Left ventricle myocardium inferior (tissue), 1 donor: Measurements from ENCODE around the gene SLC8B1. TPM values are rescaled to one million over a fixed set of nuclear protein-coding genes. Genes with fewer than 3 reads are reported as not detected.

Source experiments
- DNase-seq: peaks from one replicate; pipeline ENCODE4 v3.0.0-alpha.2; 2020
- H3K27ac ChIP-seq: fragments of 200-600 bp; replicated peaks from 2 replicates; pipeline ENCODE4 v1.8.0; 2021
- H3K27me3 ChIP-seq: fragments of 200-600 bp; 2 replicates; pipeline ENCODE4 v1.8.0; 2021; ENCODE audit warnings: low read depth
- H3K36me3 ChIP-seq: fragments of 200-600 bp; 2 replicates; pipeline ENCODE4 v1.8.0; 2021
- H3K4me1 ChIP-seq: fragments of 200-600 bp; 2 replicates; pipeline ENCODE4 v1.8.0; 2021
- H3K4me3 ChIP-seq: fragments of 200-600 bp; 2 replicates; pipeline ENCODE4 v1.8.0; 2021; ENCODE audit warnings: mild to moderate bottlenecking, moderate library complexity
- H3K9me3 ChIP-seq: fragments of 200-600 bp; replicated peaks from 2 replicates; pipeline ENCODE4 v1.8.0; 2021
- intact Hi-C: fragments of 100-400 bp; cut with micrococcal nuclease; formaldehyde crosslinking; loops from one replicate; pipeline ENCODE4 v1.11.0; 2022
- total RNA-seq: library from RNA; stranded (reverse); fragmentation: NEBNext Ultra II Directional; extraction: Animal tissue kit (Norgen Biotek cat#: 25700); gene quantifications from one replicate; pipeline ENCODE4 v1.2.1, GENCODE V29; 2021
- TF ChIP-seq, protein P1 (sequence below): fragments of 200-600 bp; IDR thresholded peaks from 2 replicates; pipeline ENCODE4 v1.8.0; 2021; ENCODE audit warnings: antibody characterized with exemption, mild to moderate bottlenecking, borderline replicate concordance
- donor health status: DM: no; HTN: yes; CAD: no; lungs with severe emphysema.

The SLC8B1 gene
- total RNA-seq, 1 donor from 2014 or later: 9.2 TPM

DNA sequence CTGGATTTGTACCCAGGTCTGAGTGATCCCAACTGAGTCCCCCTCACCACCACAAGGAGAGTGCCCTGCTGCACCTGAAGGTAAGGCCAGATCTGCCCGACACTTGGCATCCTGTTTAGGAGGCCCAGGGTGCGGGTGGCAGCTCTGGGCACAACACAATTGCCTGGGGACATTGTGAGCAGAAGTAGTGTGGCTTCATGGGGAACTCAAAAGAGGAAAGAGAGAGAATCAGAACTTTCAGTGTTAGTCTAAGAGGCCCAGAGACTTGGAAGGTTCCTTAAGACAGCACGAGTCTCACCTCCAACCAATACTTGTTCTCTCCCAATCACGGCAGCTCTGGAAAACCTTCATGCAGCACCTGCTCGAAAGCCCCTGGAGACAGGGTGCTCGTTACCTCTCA, 6.6 kb upstream of the SLC8B1 start:
- Histone ChIP-seq H3K9me3 (no peaks in the 10 kb centered on the region), H3K27ac (no peak overlapping the region), H3K4me3 (no peak overlapping the region), H3K4me1 (no peaks in the 10 kb centered on the region), H3K27me3 (no peaks in the 10 kb centered on the region), H3K36me3 (no peaks in the 10 kb centered on the region)
- intact Hi-C loops: no loop called here
- TF ChIP-seq, protein P1, sequence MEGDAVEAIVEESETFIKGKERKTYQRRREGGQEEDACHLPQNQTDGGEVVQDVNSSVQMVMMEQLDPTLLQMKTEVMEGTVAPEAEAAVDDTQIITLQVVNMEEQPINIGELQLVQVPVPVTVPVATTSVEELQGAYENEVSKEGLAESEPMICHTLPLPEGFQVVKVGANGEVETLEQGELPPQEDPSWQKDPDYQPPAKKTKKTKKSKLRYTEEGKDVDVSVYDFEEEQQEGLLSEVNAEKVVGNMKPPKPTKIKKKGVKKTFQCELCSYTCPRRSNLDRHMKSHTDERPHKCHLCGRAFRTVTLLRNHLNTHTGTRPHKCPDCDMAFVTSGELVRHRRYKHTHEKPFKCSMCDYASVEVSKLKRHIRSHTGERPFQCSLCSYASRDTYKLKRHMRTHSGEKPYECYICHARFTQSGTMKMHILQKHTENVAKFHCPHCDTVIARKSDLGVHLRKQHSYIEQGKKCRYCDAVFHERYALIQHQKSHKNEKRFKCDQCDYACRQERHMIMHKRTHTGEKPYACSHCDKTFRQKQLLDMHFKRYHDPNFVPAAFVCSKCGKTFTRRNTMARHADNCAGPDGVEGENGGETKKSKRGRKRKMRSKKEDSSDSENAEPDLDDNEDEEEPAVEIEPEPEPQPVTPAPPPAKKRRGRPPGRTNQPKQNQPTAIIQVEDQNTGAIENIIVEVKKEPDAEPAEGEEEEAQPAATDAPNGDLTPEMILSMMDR: no peak
- no peak for DNase-seq

DNA sequence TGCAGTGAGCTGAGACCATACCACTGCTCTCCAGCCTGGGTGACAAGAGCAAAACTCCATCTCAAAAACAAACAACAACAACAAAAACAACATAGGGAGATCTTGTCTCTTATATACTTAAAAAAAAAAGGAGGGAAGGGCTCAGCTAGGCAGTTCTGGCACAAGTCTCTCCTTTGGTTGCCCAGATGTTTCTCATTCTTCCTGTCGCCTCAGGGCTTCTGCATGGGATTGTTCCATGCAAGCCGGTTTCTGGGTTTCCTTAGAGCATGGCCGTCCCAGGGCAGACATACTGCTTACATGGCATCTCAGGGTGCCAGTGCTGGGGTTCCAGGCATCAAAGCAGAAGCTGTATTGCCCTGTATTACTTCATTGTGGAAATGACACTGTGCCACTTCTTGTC, 5.2 kb upstream of the SLC8B1 start:
- DNase-seq: no peak
- intact Hi-C loops: no loop called here
- TF ChIP-seq, protein P1: no peak

DNA sequence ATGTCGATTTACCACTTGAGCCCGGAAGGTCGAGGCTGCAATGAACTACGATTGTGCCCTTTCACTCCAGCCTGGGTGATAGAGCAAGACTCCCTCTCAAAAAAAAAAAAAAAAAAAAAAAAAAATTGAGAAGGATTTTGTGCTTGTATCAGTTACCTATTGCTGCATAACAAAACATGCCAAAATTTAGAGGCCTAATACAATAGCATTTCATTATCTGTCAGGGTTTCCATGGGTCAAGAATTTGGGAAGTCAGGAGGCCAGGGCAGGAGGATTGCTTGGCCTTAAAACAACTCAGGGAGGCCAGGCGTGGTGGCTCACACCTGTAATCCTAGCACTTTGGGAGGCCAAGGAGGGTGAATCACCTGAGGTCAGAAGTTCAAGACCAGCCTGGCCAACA, 4.6 kb upstream of the SLC8B1 start:
- Histone ChIP-seq H3K9me3 (no peaks in the 10 kb centered on the region), H3K27me3 (no peaks in the 10 kb centered on the region), H3K27ac (no peak overlapping the region), H3K4me1 (peaks cover 10% of the 10 kb centered on the region), H3K36me3 (no peaks in the 10 kb centered on the region), H3K4me3 (no peak overlapping the region)
- TF ChIP-seq, protein P1: no peak
- DNase-seq: no peak
- intact Hi-C loops: no loop called here

More for the DNA sequence above, 5.2 kb upstream of the SLC8B1 start:
- Histone ChIP-seq H3K27ac (no peak overlapping the region), H3K36me3 (no peaks in the 10 kb centered on the region), H3K9me3 (no peaks in the 10 kb centered on the region), H3K27me3 (no peaks in the 10 kb centered on the region), H3K4me1 (peaks cover 7% of the 10 kb centered on the region), H3K4me3 (no peak overlapping the region)

DNA sequence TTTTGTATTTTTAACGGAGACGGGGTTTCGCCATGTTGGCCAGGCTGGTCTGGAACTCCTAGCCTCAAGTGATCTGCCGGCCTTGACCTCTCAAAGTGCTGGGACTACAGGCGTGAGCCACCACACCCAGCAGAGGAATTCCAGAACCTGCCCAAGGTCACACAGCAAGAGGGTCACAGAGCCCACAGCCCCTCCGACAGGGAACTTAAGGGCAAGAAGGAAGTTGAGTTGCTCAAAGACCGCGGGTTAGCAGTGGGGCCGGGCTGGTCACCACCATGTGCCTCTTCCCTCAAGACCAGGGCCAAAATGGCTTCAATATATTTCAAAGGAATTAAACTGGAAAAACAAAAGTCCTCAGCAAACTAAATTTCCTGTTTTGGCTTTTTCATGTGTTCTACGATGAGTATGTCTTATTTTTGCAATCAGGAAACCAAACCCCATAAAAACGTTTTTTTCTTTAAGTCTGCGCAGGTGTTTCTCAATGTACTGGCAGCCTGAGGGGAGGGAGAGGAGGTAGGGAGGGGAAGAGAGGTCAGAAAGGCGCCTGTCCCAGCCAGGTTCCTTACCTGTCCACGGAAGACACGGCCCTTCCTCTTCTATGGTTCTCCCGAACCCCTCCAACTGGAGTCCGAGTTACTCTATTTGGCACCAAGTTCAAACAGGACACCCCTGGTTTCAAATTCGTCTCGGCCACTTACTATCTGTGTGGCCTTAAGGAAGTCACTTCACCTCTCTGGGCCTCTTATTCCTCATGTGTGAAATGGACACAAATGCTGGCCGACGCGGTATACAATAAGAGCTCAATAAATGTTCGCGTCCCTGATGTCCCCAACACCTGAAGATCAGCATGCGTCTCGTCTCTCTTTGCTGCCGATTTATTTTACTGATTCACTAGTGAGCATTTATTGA, 778 bp downstream of the SLC8B1 start:
- Histone ChIP-seq H3K27ac (peak overlapping the region; percentile 85), H3K36me3 (peaks cover 22% of the 10 kb centered on the region), H3K4me3 (peak overlapping the region; percentile 92), H3K9me3 (no peaks in the 10 kb centered on the region), H3K27me3 (no peaks in the 10 kb centered on the region), H3K4me1 (peaks cover 42% of the 10 kb centered on the region)
- intact Hi-C loops: no loop called here
- TF ChIP-seq, protein P1: no peak
- peak; percentile 36 for DNase-seq

DNA sequence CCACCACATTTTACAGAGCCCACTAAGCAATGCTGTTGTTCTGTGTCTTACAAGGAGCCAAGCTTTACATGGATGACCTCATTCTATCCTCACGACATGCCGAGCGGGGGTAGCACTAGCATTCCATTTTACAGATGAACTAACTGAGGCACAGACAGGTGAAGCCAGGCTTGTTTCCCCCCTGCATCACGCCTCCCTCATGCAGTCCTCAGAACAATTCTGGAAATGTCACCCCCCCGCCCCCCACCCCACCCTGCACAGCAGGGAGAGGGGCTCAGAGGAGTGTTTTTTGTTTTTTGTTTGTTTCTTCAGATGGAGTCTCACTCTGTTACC, 1.5 kb downstream of the SLC8B1 start:
- peaks cover 50% of the 10 kb centered on the region for H3K4me1 ChIP-seq
- H3K36me3 ChIP-seq: peaks cover 22% of the 10 kb centered on the region
- no peaks in the 10 kb centered on the region for H3K9me3 ChIP-seq
- TF ChIP-seq, protein P1: no peak
- intact Hi-C loops: no loop called here
- peak overlapping the region; percentile 92 for H3K4me3 ChIP-seq
- no peaks in the 10 kb centered on the region for H3K27me3 ChIP-seq
- peak overlapping the region; percentile 5 for H3K27ac ChIP-seq
- DNase-seq: no peak
